OCI-M2 (cell line): Measurements from ENCODE around the gene KCTD11.
A peak's percentile ranks its signal among the peaks of the same experiment; 100 is the strongest.

Experiments used
- DNase-seq: peaks from one replicate; lab custom pipeline; 2025; ENCODE audit not compliant: unreplicated experiment; lab: John Stamatoyannopoulos, UW

Gene KCTD11

DNA sequence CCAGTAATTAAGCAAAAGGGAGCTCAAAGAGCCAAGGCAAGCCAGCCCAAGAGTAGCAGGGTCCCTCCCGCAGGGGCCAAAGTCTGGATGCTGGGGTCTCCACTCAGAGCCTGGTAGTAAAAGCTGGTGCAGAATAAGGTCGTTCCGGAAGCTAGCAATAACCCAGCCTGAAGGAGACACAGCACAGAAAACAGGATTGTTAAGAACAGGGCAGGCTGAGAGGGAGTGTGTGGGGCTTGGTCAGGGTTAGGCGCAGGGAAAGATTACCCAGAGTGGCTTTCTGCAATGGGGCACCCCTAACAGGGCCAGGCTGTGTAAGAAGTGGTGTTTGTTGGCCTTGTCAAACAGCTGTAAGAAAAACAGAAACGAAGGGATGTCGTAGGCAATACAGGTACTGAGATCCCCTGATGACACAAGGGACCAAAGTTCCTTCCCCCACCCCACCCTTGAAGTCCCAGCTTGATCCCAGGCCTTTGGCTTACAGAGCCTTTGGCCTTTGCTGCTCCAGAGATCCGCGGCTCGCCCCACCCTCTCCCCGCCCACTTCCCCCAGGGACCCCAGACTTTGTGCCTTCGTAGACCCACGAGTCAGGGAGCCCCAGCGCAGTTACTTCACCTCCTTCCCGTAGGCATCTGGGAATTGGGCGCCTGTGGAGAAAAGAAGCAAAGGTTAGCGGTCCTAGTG lies 51.2 kb downstream of the KCTD11 start:
- no peak for DNase-seq

DNA sequence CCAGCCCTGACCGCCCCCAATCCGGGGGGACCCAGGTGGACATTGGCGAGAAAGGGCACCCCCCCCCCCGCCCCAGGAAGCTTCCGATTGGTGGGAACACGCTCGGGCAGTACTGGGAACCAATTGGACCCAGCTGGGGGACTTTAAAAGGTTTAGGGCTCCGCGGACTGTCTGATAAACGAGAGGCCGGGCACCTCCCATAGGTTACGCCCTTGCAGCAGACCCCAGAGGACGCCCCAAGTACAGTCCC lies 51.7 kb downstream of the KCTD11 start:
- DNase-seq: peak; percentile 59

DNA sequence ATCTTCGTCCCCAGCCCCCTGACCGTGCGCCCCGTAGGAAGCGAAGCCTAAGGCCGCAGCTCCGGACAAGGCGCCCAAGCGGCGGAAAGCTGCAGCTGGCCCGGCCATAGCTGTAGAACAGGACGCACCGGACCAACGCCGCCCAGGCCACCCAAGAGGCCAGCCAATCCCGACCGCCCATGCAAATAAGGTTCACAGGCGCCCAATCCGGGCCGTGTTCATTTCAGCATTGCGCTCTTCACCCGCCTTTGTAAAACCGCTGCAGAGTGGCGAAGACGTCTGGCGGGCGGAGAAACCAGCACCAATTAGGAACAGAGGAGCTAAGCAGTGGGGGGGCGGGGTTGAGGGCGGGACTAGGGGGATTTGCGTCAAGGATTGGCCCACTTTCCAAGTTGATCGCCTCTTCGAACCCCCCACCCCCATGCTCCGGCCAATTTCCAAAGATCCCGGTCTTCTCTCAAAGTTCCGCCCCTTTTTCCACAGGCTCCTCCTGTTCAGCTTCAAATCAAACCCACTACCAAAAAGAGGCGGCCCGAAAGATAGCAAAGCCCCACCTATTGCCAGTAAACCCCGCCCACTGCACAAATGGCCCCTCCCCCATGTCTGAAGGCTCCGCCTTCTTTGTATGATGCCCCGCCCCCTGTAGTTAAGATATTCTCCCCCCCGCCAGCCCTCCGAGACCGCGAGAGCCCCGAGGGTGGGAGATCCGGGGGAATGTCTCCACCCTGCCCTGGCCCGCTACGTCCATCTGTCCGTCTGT lies 52.2 kb downstream of the KCTD11 start, which contains the start of gene TMEM256:
TSS of gene TMEM256 (minus strand) at position 121 of the 760 bp plus-strand sequence. CDS start at position 108, 13 bp downstream.
- peak; percentile 87 for DNase-seq
